K562 (cell line): Measurements from ENCODE around the gene SOX18. TPM values are rescaled to one million over a fixed set of nuclear protein-coding genes. Genes with fewer than 3 reads are reported as not detected.

Experiments
- ETV6 ChIP-seq, 3 experiments: fragments of 150-350 bp in 1 of 3; sonication (generic) in 1 of 3; formaldehyde crosslinking in 1 of 3; IDR thresholded peaks; 2 replicates each; pipeline versions ENCODE4 v1.6.1 to v1.8.0; 2014 to 2022; ENCODE audit warnings: borderline replicate concordance in 2 of 3, low read depth in 2 of 3, antibody characterized with exemption in 1 of 3, low read length in 1 of 3, mild to moderate bottlenecking in 1 of 3, missing genetic modification reagents in 1 of 3
- FOXJ2 ChIP-seq: fragments of 200-800 bp; sonication (Bioruptor generic); IDR thresholded peaks from 2 replicates; pipeline ENCODE4 v1.6.1; 2016; ENCODE audit warnings: missing genetic modification characterization, missing compliant biosample characterization
- MYBL2 ChIP-seq, 2 experiments: fragments of 450-650 bp in 1 of 2; sonication (generic) in 1 of 2; formaldehyde crosslinking in 1 of 2; IDR thresholded peaks; 2 replicates each; pipeline versions ENCODE4 v1.6.1 to v1.8.1; 2017 to 2022; ENCODE audit warnings: borderline replicate concordance in 1 of 2, inconsistent platforms in 1 of 2, low read depth in 1 of 2, mild to moderate bottlenecking in 1 of 2, missing genetic modification reagents in 1 of 2, moderate library complexity in 1 of 2
- POLR2A ChIP-seq: fragments of 450-650 bp; conservative IDR thresholded peaks from 2 replicates; pipeline ENCODE4 v1.6.1; 2016
- POLR2B ChIP-seq: fragments of 450-650 bp; IDR thresholded peaks from 2 replicates; pipeline ENCODE4 v1.6.1; 2018; ENCODE audit warnings: low read depth; ENCODE audit not compliant: partially characterized antibody
- SMARCB1 ChIP-seq: IDR thresholded peaks from 2 replicates; pipeline ENCODE4 v1.6.1; 2011; ENCODE audit warnings: improper control_type of control experiment, low read depth; ENCODE audit not compliant: insufficient read length
- TAF1 ChIP-seq: IDR thresholded peaks from 2 replicates; pipeline ENCODE4 v1.6.1; 2011; ENCODE audit warnings: mild to moderate bottlenecking, low read length, moderate library complexity; ENCODE audit not compliant: insufficient read depth, control insufficient read depth, severe bottlenecking; ENCODE audit errors: extremely low read depth
- TARDBP ChIP-seq: fragments of 450-650 bp; IDR thresholded peaks from 2 replicates; pipeline ENCODE4 v1.6.1; 2016
- ZNF274 ChIP-seq: IDR thresholded peaks from 2 replicates; pipeline ENCODE4 v1.6.1; 2011; ENCODE audit warnings: low read depth, mild to moderate bottlenecking, low read length, moderate library complexity, borderline replicate concordance
- polyA plus RNA-seq, 8 experiments: library from polyadenylated mRNA; depleted of rRNA in 4 of 8; stranded (reverse) in 5 of 8; unstranded in 3 of 8; fragments of >200 nt; fragmentation: Nextera tagmentation in 2 of 8; fragmentation: Illumina TruSeq in 1 of 8; extraction: Ambion mirVana in 2 of 8; extraction: Trizol in 1 of 8; gene quantifications; 2 replicates each; pipeline versions ENCODE4 v1.2.1 to v1.2.3, GENCODE V29; 2011 to 2014; ENCODE audit warnings: inconsistent platforms in 1 of 8, missing spikeins in 1 of 8
- total RNA-seq, 7 experiments: library from RNA; depleted of rRNA in 6 of 7; stranded (reverse); fragments of >200 nt in 6 of 7; fragmentation: Illumina TruSeq in 2 of 7; extraction: Trizol in 2 of 7; gene quantifications; 2 replicates each; pipeline versions ENCODE4 v1.2.1 to v1.2.3, GENCODE V29; 2011 to 2021; ENCODE audit warnings: low replicate concordance in 1 of 7
- TF ChIP-seq, protein P1 (sequence below), 2 experiments: fragments of 450-650 bp; conservative IDR thresholded peaks; 2 replicates each; pipeline ENCODE4 v1.6.1; 2017; ENCODE audit warnings: mild to moderate bottlenecking in 2 of 2, moderate library complexity in 2 of 2
- TF ChIP-seq, protein P2 (sequence below): sonication (generic); formaldehyde crosslinking; IDR thresholded peaks from 2 replicates; pipeline ENCODE4 v1.9.0; 2022; ENCODE audit warnings: mild to moderate bottlenecking, missing genetic modification reagents
- TF ChIP-seq, protein P3 (sequence below): fragments of 250-450 bp; sonication (Bioruptor Pico); IDR thresholded peaks from 2 replicates; pipeline ENCODE4 v1.5.0; 2022; ENCODE audit warnings: mild to moderate bottlenecking
- TF ChIP-seq, protein P4 (sequence below): sonication (generic); formaldehyde crosslinking; IDR thresholded peaks from 2 replicates; pipeline ENCODE4 v1.8.1; 2023; ENCODE audit warnings: mild to moderate bottlenecking, missing genetic modification reagents
- TF ChIP-seq, protein P5 (sequence below): fragments of 250-450 bp; sonication (Bioruptor Pico); IDR thresholded peaks from 2 replicates; pipeline ENCODE4 v1.8.0; 2021; ENCODE audit warnings: borderline replicate concordance, mild to moderate bottlenecking, moderate library complexity; ENCODE audit not compliant: poor library complexity, severe bottlenecking
- TF ChIP-seq, protein P6 (sequence below), 2 experiments: IDR thresholded peaks; 2 replicates each; pipeline ENCODE4 v1.6.1; 2011; ENCODE audit warnings: borderline replicate concordance in 1 of 2, control low read depth in 1 of 2, low read depth in 1 of 2, low read length in 1 of 2, mild to moderate bottlenecking in 1 of 2, mixed read lengths in 1 of 2, moderate library complexity in 1 of 2; ENCODE audit not compliant: insufficient read depth in 1 of 2, insufficient read length in 1 of 2, poor library complexity in 1 of 2, severe bottlenecking in 1 of 2; ENCODE audit errors: extremely low read depth in 1 of 2

Gene SOX18
- total and polyA plus RNA-seq, 9 of the 15 experiments (the other 6 are each of a cell fraction or from before 2014, with no cell fraction given), result 0.15 to 19.8 (median 0.33) TPM

DNA sequence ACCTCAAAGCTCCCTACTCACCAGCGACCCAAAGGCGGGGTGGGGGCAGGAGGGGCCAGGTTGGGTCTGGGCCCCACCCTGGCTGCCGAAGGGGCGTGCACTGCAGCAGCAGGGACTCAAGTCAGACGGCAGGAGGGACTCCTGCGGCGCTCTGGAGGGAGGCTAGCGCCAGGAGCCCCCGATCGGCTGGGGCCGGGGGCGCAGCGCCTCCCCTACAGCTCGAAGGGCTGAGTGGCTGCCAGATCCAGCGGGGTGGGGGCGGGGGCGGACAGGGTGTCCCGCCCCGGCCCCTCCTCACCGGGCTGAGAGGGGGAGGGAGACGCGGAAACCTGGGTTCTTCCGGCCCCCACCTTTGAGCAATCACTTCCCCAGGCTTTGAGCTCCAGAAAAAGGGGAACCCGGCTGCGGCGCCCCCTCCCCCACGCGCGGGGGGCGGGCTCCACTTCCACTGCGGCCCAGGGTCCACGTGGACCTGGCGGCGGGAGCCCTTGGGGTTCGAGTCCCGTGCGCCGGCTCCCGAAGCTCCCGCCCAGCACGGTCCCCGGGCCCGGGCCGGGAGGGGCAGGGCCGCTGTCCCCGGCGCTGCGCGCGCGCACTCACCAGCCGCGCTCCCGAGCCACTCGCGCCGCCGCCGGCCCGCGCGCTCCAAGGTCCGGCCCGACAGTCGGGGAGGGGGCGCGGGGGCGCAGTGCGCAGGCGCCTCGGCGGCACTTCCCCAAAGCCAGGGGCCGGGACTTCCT lies 30.0 kb upstream of the SOX18 start, which contains the start of gene RGS19 (continued):
- TF ChIP-seq, protein P1, sequence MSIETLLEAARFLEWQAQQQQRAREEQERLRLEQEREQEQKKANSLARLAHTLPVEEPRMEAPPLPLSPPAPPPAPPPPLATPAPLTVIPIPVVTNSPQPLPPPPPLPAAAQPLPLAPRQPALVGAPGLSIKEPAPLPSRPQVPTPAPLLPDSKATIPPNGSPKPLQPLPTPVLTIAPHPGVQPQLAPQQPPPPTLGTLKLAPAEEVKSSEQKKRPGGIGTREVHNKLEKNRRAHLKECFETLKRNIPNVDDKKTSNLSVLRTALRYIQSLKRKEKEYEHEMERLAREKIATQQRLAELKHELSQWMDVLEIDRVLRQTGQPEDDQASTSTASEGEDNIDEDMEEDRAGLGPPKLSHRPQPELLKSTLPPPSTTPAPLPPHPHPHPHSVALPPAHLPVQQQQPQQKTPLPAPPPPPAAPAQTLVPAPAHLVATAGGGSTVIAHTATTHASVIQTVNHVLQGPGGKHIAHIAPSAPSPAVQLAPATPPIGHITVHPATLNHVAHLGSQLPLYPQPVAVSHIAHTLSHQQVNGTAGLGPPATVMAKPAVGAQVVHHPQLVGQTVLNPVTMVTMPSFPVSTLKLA (conservative IDR thresholded peaks at IDR 0.05), result peak; percentile 67 to 86; a peak in 3 of 4 replicates
- TF ChIP-seq POLR2B, result peak; percentile 31
- TF ChIP-seq ETV6 (IDR thresholded peaks at IDR 0.05; ENCODE audit: borderline replicate concordance in 1 of 2, low read depth in 2 of 2, low read length in 1 of 2), result peak; percentile 75 to 79; a peak in 2 of 4 replicates
- TF ChIP-seq ETV6 (CRISPR knock-in tag; IDR thresholded peaks at IDR 0.05; ENCODE audit: borderline replicate concordance), result no peak
- no peak for TF ChIP-seq SMARCB1
- TF ChIP-seq, protein P2, sequence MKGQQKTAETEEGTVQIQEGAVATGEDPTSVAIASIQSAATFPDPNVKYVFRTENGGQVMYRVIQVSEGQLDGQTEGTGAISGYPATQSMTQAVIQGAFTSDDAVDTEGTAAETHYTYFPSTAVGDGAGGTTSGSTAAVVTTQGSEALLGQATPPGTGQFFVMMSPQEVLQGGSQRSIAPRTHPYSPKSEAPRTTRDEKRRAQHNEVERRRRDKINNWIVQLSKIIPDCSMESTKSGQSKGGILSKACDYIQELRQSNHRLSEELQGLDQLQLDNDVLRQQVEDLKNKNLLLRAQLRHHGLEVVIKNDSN (CRISPR knock-in tag), result no peak
- peak; percentile 63 for TF ChIP-seq POLR2A
- TF ChIP-seq ZNF274, result no peak
- TF ChIP-seq, protein P3, sequence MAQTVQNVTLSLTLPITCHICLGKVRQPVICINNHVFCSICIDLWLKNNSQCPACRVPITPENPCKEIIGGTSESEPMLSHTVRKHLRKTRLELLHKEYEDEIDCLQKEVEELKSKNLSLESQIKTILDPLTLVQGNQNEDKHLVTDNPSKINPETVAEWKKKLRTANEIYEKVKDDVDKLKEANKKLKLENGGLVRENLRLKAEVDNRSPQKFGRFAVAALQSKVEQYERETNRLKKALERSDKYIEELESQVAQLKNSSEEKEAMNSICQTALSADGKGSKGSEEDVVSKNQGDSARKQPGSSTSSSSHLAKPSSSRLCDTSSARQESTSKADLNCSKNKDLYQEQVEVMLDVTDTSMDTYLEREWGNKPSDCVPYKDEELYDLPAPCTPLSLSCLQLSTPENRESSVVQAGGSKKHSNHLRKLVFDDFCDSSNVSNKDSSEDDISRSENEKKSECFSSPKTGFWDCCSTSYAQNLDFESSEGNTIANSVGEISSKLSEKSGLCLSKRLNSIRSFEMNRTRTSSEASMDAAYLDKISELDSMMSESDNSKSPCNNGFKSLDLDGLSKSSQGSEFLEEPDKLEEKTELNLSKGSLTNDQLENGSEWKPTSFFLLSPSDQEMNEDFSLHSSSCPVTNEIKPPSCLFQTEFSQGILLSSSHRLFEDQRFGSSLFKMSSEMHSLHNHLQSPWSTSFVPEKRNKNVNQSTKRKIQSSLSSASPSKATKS, result no peak
- TF ChIP-seq, protein P4, sequence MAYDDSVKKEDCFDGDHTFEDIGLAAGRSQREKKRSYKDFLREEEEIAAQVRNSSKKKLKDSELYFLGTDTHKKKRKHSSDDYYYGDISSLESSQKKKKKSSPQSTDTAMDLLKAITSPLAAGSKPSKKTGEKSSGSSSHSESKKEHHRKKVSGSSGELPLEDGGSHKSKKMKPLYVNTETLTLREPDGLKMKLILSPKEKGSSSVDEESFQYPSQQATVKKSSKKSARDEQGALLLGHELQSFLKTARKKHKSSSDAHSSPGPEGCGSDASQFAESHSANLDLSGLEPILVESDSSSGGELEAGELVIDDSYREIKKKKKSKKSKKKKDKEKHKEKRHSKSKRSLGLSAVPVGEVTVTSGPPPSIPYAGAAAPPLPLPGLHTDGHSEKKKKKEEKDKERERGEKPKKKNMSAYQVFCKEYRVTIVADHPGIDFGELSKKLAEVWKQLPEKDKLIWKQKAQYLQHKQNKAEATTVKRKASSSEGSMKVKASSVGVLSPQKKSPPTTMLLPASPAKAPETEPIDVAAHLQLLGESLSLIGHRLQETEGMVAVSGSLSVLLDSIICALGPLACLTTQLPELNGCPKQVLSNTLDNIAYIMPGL (CRISPR knock-in tag), result no peak
- TF ChIP-seq, protein P5, sequence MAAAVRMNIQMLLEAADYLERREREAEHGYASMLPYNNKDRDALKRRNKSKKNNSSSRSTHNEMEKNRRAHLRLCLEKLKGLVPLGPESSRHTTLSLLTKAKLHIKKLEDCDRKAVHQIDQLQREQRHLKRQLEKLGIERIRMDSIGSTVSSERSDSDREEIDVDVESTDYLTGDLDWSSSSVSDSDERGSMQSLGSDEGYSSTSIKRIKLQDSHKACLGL, result no peak
- TF ChIP-seq TAF1, result peak; percentile 22
- TF ChIP-seq FOXJ2 (tag), result no peak
- TF ChIP-seq, protein P6, sequence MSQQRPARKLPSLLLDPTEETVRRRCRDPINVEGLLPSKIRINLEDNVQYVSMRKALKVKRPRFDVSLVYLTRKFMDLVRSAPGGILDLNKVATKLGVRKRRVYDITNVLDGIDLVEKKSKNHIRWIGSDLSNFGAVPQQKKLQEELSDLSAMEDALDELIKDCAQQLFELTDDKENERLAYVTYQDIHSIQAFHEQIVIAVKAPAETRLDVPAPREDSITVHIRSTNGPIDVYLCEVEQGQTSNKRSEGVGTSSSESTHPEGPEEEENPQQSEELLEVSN (IDR thresholded peaks at IDR 0.05; ENCODE audit: borderline replicate concordance in 1 of 2, extremely low read depth in 1 of 2, insufficient read depth in 1 of 2, insufficient read length in 1 of 2, low read depth in 1 of 2, low read length in 1 of 2, poor library complexity in 1 of 2, severe bottlenecking in 1 of 2), result peak; percentile 57 to 78
- no peak for TF ChIP-seq MYBL2 (IDR thresholded peaks at IDR 0.05; ENCODE audit: low read depth)
- no peak for TF ChIP-seq MYBL2 (CRISPR knock-in tag; IDR thresholded peaks at IDR 0.05; ENCODE audit: borderline replicate concordance)
- peak; percentile 45; the same call in 1 of the 2 replicates for TF ChIP-seq TARDBP
